ENCODE results near the gene MORN2. TPM values are rescaled to one million over a fixed set of nuclear protein-coding genes. Genes with fewer than 3 reads are reported as not detected.

The MORN2 gene
- total and polyA plus RNA-seq, 2 of the 13 experiments (the other 11 are each of a cell fraction or from before 2014, with no cell fraction given), result 7.0 to 28.0 TPM

GRCh38 chr2:38875576-38876367 is at the start of gene MORN2, which contains the start of gene DHX57 (continued):
- 0 out of 2 replicates have a peak, but pooled peaks have one; percentile 80 for TF ChIP-seq ZNF276 (CRISPR knock-in tag; IDR thresholded peaks at IDR 0.05; ENCODE audit: low read depth)
- peak; percentile 59; the same call in 1 of the 2 replicates for TF ChIP-seq ZNF691 (CRISPR knock-in tag; IDR thresholded peaks at IDR 0.05; ENCODE audit: borderline replicate concordance, low read depth)
- no peak for TF ChIP-seq GPBP1L1 (CRISPR knock-in tag; IDR thresholded peaks at IDR 0.05)
- TF ChIP-seq MTERF4 (CRISPR knock-in tag; IDR thresholded peaks at IDR 0.05), result peak; percentile 46; the same call in 1 of the 2 replicates
- peak; percentile 56; the same call in 1 of the 2 replicates for TF ChIP-seq ZZZ3 (CRISPR knock-in tag; IDR thresholded peaks at IDR 0.05; ENCODE audit: borderline replicate concordance)
- TF ChIP-seq FOXA3 (CRISPR knock-in tag; IDR thresholded peaks at IDR 0.05), result peak; percentile 40; the same call in 1 of the 2 replicates
- no peak for TF ChIP-seq PBX2 (CRISPR knock-in tag; IDR thresholded peaks at IDR 0.05)
- no peak for TF ChIP-seq CEBPZ (IDR thresholded peaks at IDR 0.05; ENCODE audit: low read length)
- no peak for TF ChIP-seq CBX2 (IDR thresholded peaks at IDR 0.05; ENCODE audit: low read depth, low read length)
- peak; percentile 77; the same call in 1 of the 2 replicates for TF ChIP-seq CBX2 (CRISPR knock-in tag; IDR thresholded peaks at IDR 0.05; ENCODE audit: low read depth)
- peak; percentile 94; the same call in 1 of the 2 replicates for TF ChIP-seq LBX2 (CRISPR knock-in tag; IDR thresholded peaks at IDR 0.05; ENCODE audit: borderline replicate concordance)
